GM12878 (cell line): ENCODE measurements around the gene LGALS3BP.

Source experiments
- ATF7 ChIP-seq: fragments of 450-650 bp; IDR thresholded peaks from 2 replicates; pipeline ENCODE4 v1.6.1; 2016; ENCODE audit warnings: low read depth, mild to moderate bottlenecking
- BHLHE40 ChIP-seq, 2 experiments: fragments of 450-650 bp in 1 of 2; IDR thresholded peaks; 2 replicates each; pipeline ENCODE4 v1.6.1; 2011 to 2017; ENCODE audit warnings: low read depth in 2 of 2, borderline replicate concordance in 1 of 2, improper control_type of control experiment in 1 of 2, low read length in 1 of 2, mild to moderate bottlenecking in 1 of 2
- CTCF ChIP-seq, 3 experiments: IDR thresholded peaks in 2 of 3; conservative IDR thresholded peaks in 1 of 3; 2 replicates each; pipeline ENCODE4 v1.5.1; 2011; ENCODE audit warnings: low read depth in 3 of 3, low read length in 3 of 3, mild to moderate bottlenecking in 3 of 3, control low read depth in 2 of 3, moderate library complexity in 2 of 3, inconsistent platforms in 1 of 3, mixed read lengths in 1 of 3; ENCODE audit not compliant: control insufficient read depth in 2 of 3, insufficient read depth in 1 of 3; ENCODE audit errors: extremely low read depth in 1 of 3
- EZH2 ChIP-seq: IDR thresholded peaks from 2 replicates; pipeline ENCODE4 v1.6.1; 2012; ENCODE audit warnings: low read depth, mild to moderate bottlenecking, control low read depth, inconsistent platforms, low read length, borderline replicate concordance; ENCODE audit not compliant: control insufficient read depth
- MXI1 ChIP-seq: fragments of 150-350 bp; IDR thresholded peaks from 2 replicates; pipeline ENCODE4 v1.6.1; 2011; ENCODE audit warnings: low read depth, mild to moderate bottlenecking, inconsistent platforms, low read length, improper control_type of control experiment
- PAX5 ChIP-seq: IDR thresholded peaks from 2 replicates; pipeline ENCODE4 v1.6.1; 2011; ENCODE audit warnings: low read depth, low read length, borderline replicate concordance
- POLR2AphosphoS5 ChIP-seq: IDR thresholded peaks from 2 replicates; pipeline ENCODE4 v1.6.1; 2011; ENCODE audit warnings: mild to moderate bottlenecking, low read length, inconsistent platforms
- SMC3 ChIP-seq: IDR thresholded peaks from 2 replicates; pipeline ENCODE4 v1.6.1; 2011; ENCODE audit warnings: low read length, improper control_type of control experiment, borderline replicate concordance
- WRNIP1 ChIP-seq: IDR thresholded peaks from 2 replicates; pipeline ENCODE4 v1.6.1; 2011; ENCODE audit warnings: low read depth, low read length, improper control_type of control experiment, borderline replicate concordance
- TF ChIP-seq, protein P1 (sequence below): IDR thresholded peaks from 2 replicates; pipeline ENCODE4 v1.6.1; 2011; ENCODE audit warnings: low read depth, low read length, improper control_type of control experiment, borderline replicate concordance

- TF ChIP-seq, protein P1, sequence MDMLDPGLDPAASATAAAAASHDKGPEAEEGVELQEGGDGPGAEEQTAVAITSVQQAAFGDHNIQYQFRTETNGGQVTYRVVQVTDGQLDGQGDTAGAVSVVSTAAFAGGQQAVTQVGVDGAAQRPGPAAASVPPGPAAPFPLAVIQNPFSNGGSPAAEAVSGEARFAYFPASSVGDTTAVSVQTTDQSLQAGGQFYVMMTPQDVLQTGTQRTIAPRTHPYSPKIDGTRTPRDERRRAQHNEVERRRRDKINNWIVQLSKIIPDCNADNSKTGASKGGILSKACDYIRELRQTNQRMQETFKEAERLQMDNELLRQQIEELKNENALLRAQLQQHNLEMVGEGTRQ, result no peak
- no peak for TF ChIP-seq BHLHE40 (IDR thresholded peaks at IDR 0.05; ENCODE audit: borderline replicate concordance in 1 of 2, low read depth in 2 of 2, low read length in 1 of 2)
- no peak for TF ChIP-seq ATF7
- TF ChIP-seq CTCF (IDR thresholded peaks at IDR 0.05 in 2 of 3, conservative IDR thresholded peaks at IDR 0.05 in 1 of 3; ENCODE audit: control insufficient read depth in 2 of 3, extremely low read depth in 1 of 3, insufficient read depth in 1 of 3, low read depth in 3 of 3, low read length in 3 of 3), result no peak
- no peak for TF ChIP-seq WRNIP1
- TF ChIP-seq POLR2AphosphoS5, result no peak
- TF ChIP-seq SMC3, result no peak
- TF ChIP-seq PAX5, result no peak
- TF ChIP-seq EZH2, result no peak
- no peak for TF ChIP-seq MXI1
These were observed 27.0 kb downstream of the LGALS3BP start for GRCh38 chr17:78952706-78953105.
